ENCODE measurements around the gene TTLL9. TPM values are rescaled to one million over a fixed set of nuclear protein-coding genes. Genes with fewer than 3 reads are reported as not detected.

The TTLL9 gene
- total RNA-seq, 8 experiments from 2014 or later: 0.76 to 12.0 (median 2.5) TPM

DNA sequence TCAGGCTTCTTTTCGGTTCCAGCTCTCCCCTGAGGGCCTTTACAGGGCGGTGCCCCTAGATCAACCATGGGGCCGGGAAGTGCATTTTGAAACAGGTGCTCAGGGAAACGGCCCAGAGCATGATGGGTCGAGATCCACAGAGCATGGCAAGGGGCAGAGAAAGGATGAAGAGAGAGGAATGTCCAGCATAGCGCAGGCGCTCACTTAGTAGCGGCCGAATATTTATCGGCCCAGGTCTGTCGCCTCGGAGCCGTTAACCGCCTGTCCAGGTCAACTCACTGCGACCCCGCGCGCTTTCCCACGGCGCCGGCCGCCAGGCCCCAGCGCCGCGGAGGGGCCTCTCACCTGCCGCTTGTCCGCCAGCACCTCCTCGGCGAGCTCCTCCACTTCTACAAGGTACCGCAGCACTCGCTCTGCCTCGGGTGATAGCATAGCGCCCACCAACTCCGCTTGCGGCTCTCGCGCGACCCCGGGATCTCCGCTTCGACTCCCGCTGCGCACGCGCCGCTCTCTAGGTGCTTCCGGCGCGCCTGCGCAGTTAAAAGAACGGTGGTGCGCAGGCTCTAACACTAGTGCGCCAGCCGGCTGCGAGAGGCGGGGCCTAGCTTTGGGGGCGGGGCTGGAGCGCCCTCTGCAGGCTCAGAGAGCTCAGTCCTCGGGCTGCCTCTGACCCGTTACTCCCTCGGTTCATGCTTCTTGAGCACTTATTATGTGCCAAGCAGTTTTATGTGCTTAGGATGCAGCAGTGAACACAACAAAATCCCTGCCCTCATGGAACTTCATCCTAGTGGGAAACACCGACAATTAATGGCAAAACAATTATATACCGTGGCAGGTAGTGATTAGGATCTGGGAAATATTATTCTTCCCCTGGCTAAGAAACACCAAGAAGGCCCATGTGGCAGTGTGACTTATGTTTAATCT is 81.4 kb downstream of the TTLL9 start, which contains the start of gene PDRG1:
Gene PDRG1, minus strand, starts transcription at position 517 of the 924 bp plus-strand sequence. Its CDS starts 85 bp downstream, at position 432.
- peak within 1 kb of the TSS; percentile 60 to 95 (median 88) for H3K4me3 ChIP-seq
- peak within 1 kb of the TSS; percentile 75 to 77 for H3K27ac ChIP-seq
- 0 to 14% (median 0%) methylated on average over 1 to 14 of the region's 63 CpGs; no CpG with 5 or more reads in 3 of the 10 experiments for WGBS, 10 experiments
- peaks cover 7 to 8% of the 10 kb centered on the region in 2 donors for H3K4me1 ChIP-seq (replicated peaks in 1 of 2)
- in situ Hi-C loops (cut with MboI; ENCODE audit: low pct_unique_long_range_greater_than_20kb in 2 of 9, low sequenced_read_pairs in 9 of 9, unreplicated experiment in 9 of 9): loop anchor here in 2 of 9 experiments (10.0 to 25.0 kb wide), 3 partner anchors 89 to 111 kb away; partner anchors contain the start of genes DUSP15 (in 1 of the 2), HCK (in 1 of the 2) and TTLL9 (in 1 of the 2)
- ATAC-seq (replicated peaks in 6 of 8): peak; percentile 83 to 98 (median 96)

DNA sequence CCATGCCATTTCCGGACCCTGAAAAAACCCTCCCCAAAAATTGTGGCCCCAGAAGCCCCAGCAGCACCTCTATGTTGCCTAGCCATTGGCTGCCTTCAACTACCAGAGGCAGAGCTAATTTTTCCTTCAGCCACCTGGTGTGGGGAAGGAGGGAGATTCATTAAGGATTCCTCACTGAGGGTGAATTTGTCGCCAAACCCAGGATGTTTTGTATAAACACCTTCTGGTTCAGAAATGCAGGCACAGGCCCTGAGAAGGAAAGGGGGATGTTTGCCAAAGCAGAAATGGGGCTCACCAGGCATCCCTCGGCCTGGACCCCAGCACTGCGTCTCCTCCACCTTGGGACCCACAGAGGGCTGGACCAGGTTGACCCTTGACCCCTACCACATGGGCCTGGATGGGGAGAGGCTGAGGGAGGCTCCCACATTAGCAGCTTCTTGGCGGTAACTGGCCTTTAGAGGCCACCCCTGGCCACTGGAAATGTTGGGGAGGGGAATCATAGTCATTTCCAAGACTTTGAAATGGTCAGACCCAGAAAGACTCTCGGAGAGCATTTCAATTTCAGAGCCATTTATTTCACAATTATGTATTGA is 83.2 kb downstream of the TTLL9 start:
- in situ Hi-C loops (cut with MboI; ENCODE audit: low pct_unique_long_range_greater_than_20kb in 2 of 9, low sequenced_read_pairs in 9 of 9, unreplicated experiment in 9 of 9): loop anchor here in 2 of 9 experiments (10.0 to 25.0 kb wide), 3 partner anchors 91 to 109 kb away; partner anchors contain the start of genes DUSP15 (in 1 of the 2), HCK (in 1 of the 2) and TTLL9 (in 1 of the 2)
- 0 to 83% (median 53%) methylated on average over 1 to 4 of the region's 6 CpGs; no CpG with 5 or more reads in 2 of the 10 experiments for WGBS, 10 experiments
- Histone ChIP-seq H3K27ac (no peak overlapping the region), H3K4me3 (no peak overlapping the region), H3K4me1 (replicated peaks in 1 of 2) (peaks cover 7 to 8% of the 10 kb centered on the region in 2 donors)
- no peak for ATAC-seq (replicated peaks in 6 of 8)

DNA sequence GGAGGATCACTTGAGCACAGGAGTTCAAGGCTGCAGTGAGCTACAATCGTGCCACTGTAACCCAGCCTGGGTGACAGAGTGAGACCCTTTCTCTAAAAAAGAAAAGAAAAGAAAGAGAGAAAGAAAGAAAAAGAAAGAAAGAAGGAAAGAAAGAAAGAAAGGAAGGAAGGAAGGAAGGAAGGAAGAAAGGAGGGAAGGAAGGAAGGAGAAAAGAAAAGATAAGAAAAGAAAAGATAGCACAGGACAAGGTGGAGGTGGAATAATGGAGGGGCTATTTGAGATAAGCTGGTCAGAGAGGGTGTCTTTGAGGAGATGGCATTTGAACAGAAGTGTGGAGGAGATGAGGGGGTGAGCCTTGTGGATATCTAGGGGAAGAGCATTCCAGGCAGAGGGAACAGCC is 84.1 kb downstream of the TTLL9 start:
- Histone ChIP-seq H3K27ac (no peak overlapping the region), H3K4me1 (replicated peaks in 1 of 2) (peaks cover 7 to 8% of the 10 kb centered on the region in 2 donors), H3K4me3 (no peak overlapping the region)
- in situ Hi-C loops (cut with MboI; ENCODE audit: low pct_unique_long_range_greater_than_20kb in 2 of 9, low sequenced_read_pairs in 9 of 9, unreplicated experiment in 9 of 9): loop anchor here in 2 of 9 experiments (10.0 to 25.0 kb wide), 3 partner anchors 92 to 108 kb away; partner anchors contain the start of genes DUSP15 (in 1 of the 2), HCK (in 1 of the 2) and TTLL9 (in 1 of the 2)
- ATAC-seq (replicated peaks in 6 of 8): no peak
- whole genome bisulfite sequencing, 10 experiments: 0 to 89% (median 41%) methylated on average over 1 of the region's 1 CpG; no CpG with 5 or more reads in 2 of the 10 experiments

DNA sequence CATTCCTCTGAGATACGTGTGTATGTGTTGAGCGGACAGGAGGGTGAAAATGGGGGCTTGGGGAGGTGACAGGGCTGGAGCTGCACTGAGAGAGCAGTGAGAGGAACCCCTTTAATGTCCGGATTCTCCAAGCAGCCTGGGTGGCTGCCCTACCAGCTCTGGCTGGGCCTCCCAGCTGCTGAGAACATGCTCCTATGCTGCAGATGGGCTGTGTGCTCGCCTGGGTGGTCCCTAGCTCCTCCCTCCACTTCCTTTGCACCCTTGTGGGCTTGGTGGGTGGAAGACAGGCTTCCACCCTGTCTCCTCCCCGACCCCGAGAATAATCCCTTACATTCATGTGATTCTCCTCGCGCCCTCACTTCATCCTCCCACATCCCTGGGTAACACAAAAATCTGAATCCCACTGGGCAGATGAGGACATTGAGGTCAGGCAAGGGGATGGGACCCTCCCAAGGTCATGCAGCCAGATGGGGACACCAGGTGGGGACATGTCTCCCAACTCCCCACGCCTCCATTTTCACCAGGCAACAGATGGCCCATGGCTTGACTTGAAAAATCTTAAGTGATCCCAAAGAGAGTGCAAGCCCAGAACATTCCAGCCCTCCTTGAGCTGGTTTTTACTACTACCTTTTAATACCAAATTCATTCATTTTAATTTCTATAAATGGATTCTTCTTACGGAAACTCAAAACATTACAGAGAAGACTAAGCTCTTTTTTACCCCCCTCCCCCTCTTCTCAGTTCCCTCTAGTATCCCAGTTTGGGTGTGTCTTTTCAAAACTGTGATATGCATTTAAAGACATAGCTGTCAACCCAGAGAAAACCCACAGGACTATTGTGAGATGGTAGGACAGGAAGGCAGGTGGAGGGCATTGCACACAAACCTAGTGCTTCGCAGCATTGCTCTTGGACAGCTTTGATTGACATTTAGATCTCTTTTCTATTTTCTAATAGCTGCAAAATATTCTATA is 86.4 kb downstream of the TTLL9 start:
- H3K27ac ChIP-seq: no peak overlapping the region
- in situ Hi-C loops (cut with MboI; ENCODE audit: low pct_unique_long_range_greater_than_20kb in 2 of 9, low sequenced_read_pairs in 9 of 9, unreplicated experiment in 9 of 9): loop anchor here in 2 of 9 experiments (10.0 to 25.0 kb wide), 3 partner anchors 95 to 105 kb away; partner anchors contain the start of genes DUSP15 (in 1 of the 2), HCK (in 1 of the 2) and TTLL9 (in 1 of the 2)
- ATAC-seq (replicated peaks in 6 of 8): peak in 2 of 8 experiments; percentile 51 to 62
- 0 to 79% (median 36%) methylated on average over 1 to 8 of the region's 11 CpGs; no CpG with 5 or more reads in 1 of the 10 experiments for WGBS, 10 experiments
- H3K4me1 ChIP-seq (replicated peaks in 1 of 2): no peaks in the 10 kb centered on the region
- no peak overlapping the region for H3K4me3 ChIP-seq

GRCh38 chr20:31962761-31963160 is 92.3 kb downstream of the TTLL9 start:
- Histone ChIP-seq H3K27ac (peak overlapping the region in 1 of 2 donors; percentile 19), H3K4me3 (no peak overlapping the region), H3K4me1 (replicated peaks in 1 of 2) (peaks cover 14 to 28% of the 10 kb centered on the region in 2 donors)
- ATAC-seq (replicated peaks in 6 of 8): peak in 1 of 8 experiments; percentile 32
- 0 to 50% methylated on average over 1 of the region's 2 CpGs; no CpG with 5 or more reads in 8 of the 10 experiments for WGBS, 10 experiments
- in situ Hi-C loops (cut with MboI; ENCODE audit: low pct_unique_long_range_greater_than_20kb in 2 of 9, low sequenced_read_pairs in 9 of 9, unreplicated experiment in 9 of 9): loop anchor here in 2 of 9 experiments (25.0 kb wide), 2 partner anchors 100 kb away; partner anchors contain the start of genes DUSP15 (in 1 of the 2), HCK (in 1 of the 2) and TTLL9 (in 1 of the 2)

- no peak overlapping the region for H3K27ac ChIP-seq
- in situ Hi-C loops (cut with MboI; ENCODE audit: low pct_unique_long_range_greater_than_20kb in 2 of 9, low sequenced_read_pairs in 9 of 9, unreplicated experiment in 9 of 9): loop anchor here in 2 of 9 experiments (25.0 kb wide), 2 partner anchors 98 to 102 kb away; partner anchors contain the start of genes DUSP15 (in 1 of the 2), HCK (in 1 of the 2) and TTLL9 (in 1 of the 2)
- H3K4me3 ChIP-seq: no peak overlapping the region
- H3K4me1 ChIP-seq (replicated peaks in 1 of 2): peaks cover 14 to 28% of the 10 kb centered on the region in 2 donors
- ATAC-seq (replicated peaks in 6 of 8): no peak
- WGBS, 10 experiments: 4 to 80% (median 59%) methylated on average over 2 to 6 of the region's 6 CpGs
Observed at GRCh38 chr20:31963889-31964288, 93.5 kb downstream of the TTLL9 start.

DNA sequence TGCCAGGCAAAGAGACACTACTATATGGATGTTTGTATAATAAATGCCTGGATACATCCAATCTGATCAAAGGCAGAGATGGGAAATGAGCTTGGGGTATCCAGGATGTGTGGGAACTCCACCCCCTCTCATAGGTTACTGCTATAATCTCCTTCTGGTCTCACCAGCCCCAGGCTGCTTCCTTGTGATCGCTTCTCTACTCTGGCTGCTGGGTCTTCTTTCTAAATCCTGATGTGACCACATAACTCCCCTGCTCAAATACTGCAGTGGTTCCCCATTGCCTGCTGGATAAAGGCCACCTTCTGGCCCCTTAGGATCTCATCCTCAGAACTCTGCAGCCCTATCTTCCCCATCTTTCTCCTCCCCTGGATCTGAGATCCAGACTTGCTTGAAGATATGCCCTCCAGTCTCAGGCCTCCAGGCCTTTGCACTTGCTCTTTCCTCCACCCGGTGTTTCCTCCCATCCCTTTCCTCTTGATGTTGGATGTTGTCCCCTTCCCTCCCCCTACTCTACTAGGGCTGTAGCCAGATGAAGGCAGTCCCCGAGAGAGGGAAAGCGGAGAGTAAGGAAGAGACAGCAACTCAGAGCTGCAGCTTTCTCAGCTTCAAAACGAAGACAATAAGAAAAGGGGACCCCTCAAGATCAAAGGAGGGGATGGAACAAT is 96.7 kb downstream of the TTLL9 start:
- peak in 5 of 8 experiments; percentile 27 to 56 (median 49) for ATAC-seq (replicated peaks in 6 of 8)
- in situ Hi-C loops (cut with MboI; ENCODE audit: low pct_unique_long_range_greater_than_20kb in 2 of 9, low sequenced_read_pairs in 9 of 9, unreplicated experiment in 9 of 9): loop anchor here in 2 of 9 experiments (25.0 kb wide), 2 partner anchors 95 to 105 kb away; partner anchors contain the start of genes DUSP15 (in 1 of the 2), HCK (in 1 of the 2) and TTLL9 (in 1 of the 2)
- Histone ChIP-seq H3K27ac (peak overlapping the region; percentile 57 to 73), H3K4me1 (replicated peaks in 1 of 2) (peaks cover 14 to 40% of the 10 kb centered on the region in 2 donors), H3K4me3 (peak overlapping the region; percentile 59 to 91 (median 71))
- 0 to 46% (median 0%) methylated on average over 1 to 5 of the region's 5 CpGs; no CpG with 5 or more reads in 1 of the 10 experiments for WGBS, 10 experiments

DNA sequence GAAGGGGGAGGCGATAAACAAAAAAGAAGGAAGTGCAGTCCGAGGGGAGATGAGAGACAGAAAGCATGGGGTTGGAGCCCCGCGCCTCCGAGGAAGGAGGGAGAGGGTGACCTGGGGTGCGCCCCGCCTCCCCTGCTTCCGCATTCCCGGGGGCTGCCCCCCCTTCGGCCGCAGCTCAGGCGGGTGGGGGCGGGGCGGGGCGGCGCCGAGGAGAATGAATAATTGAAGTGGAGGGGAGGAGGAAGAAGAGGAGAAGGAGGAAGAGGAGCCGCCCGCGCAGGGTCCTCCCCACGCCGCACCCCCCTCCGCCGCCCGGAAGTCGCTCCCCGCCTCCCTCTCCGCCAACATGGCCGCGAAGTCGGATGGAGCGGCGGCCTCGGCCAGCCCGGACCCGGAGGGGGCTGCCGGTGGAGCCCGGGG is 97.4 kb downstream of the TTLL9 start, which contains the start of gene XKR7:
Gene XKR7, plus strand, starts transcription at position 322 of the 420 bp plus-strand sequence. Its CDS starts 25 bp downstream, at position 347.
- Histone ChIP-seq H3K4me1 (replicated peaks in 1 of 2) (peaks cover 7 to 33% of the 10 kb centered on the region in 2 donors), H3K4me3 (peak within 1 kb of the TSS; percentile 59 to 91 (median 71)), H3K27ac (peak within 1 kb of the TSS; percentile 57 to 73)
- no CpG with 5 or more reads among the region's 38 CpGs for WGBS, 10 experiments
- in situ Hi-C loops (cut with MboI; ENCODE audit: low pct_unique_long_range_greater_than_20kb in 2 of 9, low sequenced_read_pairs in 9 of 9, unreplicated experiment in 9 of 9): loop anchor here in 2 of 9 experiments (25.0 kb wide), 2 partner anchors 94 to 106 kb away; partner anchors contain the start of genes DUSP15 (in 1 of the 2), HCK (in 1 of the 2) and TTLL9 (in 1 of the 2)
- ATAC-seq (replicated peaks in 6 of 8): peak; percentile 22 to 83 (median 76)

DNA sequence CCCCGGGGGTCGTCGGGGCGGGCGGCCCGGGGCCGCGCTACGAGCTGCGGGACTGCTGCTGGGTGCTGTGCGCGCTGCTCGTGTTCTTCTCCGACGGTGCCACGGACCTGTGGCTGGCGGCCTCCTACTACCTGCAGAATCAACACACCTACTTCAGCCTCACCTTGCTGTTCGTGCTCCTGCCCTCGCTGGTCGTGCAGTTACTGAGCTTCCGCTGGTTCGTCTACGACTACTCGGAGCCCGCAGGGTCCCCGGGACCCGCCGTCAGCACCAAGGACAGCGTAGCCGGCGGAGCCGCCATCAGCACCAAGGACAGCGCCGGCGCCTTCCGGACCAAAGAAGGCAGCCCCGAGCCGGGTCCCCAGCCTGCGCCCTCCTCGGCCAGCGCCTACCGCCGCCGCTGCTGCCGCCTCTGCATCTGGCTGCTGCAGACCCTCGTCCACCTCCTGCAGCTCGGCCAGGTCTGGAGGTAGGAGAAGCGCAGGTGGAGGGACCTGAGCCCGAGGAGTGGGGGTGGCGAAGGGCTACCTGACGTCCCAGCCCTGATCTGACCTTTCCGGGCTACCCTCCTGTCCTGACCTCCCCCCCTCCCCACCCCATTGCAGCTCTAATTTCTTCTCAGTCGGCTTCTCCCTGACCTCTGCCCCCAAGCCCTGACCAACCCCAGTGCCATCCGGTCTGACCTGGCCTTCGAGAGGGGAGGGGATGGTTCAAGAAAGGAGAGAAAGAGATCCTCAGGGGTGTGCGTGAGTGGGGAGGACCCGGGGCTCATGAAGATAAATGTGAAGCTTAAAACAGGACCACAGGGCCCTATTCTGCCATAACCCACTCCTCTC is 98.1 kb downstream of the TTLL9 start:
- 0% methylated on average over 1 to 2 of the region's 57 CpGs; no CpG with 5 or more reads in 7 of the 10 experiments for WGBS, 10 experiments
- H3K4me1 ChIP-seq (replicated peaks in 1 of 2): peaks cover 4 to 26% of the 10 kb centered on the region in 2 donors
- peak overlapping the region; percentile 59 to 91 (median 71) for H3K4me3 ChIP-seq
- peak; percentile 64 to 98 (median 76) for ATAC-seq (replicated peaks in 6 of 8)
- in situ Hi-C loops (cut with MboI; ENCODE audit: low pct_unique_long_range_greater_than_20kb in 2 of 9, low sequenced_read_pairs in 9 of 9, unreplicated experiment in 9 of 9): loop anchor here in 2 of 9 experiments (25.0 kb wide), 2 partner anchors 94 to 106 kb away; partner anchors contain the start of genes DUSP15 (in 1 of the 2), HCK (in 1 of the 2) and TTLL9 (in 1 of the 2)
- peak overlapping the region; percentile 57 to 73 for H3K27ac ChIP-seq

DNA sequence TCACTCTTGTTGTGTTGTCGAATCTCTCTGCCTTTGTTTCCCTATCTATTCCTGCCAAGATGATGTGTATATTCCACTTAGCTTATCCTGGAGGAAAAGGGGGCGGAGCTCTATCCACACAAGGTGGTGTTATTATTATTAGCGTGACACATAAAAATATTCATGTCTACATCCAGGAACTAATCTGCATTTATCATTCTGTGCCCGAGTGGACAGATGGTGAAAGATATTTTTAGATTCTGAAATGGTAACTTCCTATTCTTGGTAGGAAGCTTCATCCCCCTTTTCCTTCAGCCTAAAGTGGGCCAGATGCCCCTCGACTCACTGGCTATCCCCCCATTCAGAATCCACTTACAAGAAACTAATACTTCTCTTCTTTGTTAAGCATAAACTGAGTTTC is 99.6 kb downstream of the TTLL9 start:
- in situ Hi-C loops (cut with MboI; ENCODE audit: low pct_unique_long_range_greater_than_20kb in 2 of 9, low sequenced_read_pairs in 9 of 9, unreplicated experiment in 9 of 9): loop anchor here in 2 of 9 experiments (25.0 kb wide), 2 partner anchors 92 to 108 kb away; partner anchors contain the start of genes DUSP15 (in 1 of the 2), HCK (in 1 of the 2) and TTLL9 (in 1 of the 2)
- 0 to 59% (median 37%) methylated on average over 1 to 5 of the region's 5 CpGs for WGBS, 10 experiments
- peak overlapping the region; percentile 59 to 91 (median 71) for H3K4me3 ChIP-seq
- peaks cover 14 to 28% of the 10 kb centered on the region in 2 donors for H3K4me1 ChIP-seq (replicated peaks in 1 of 2)
- H3K27ac ChIP-seq: no peak overlapping the region
- no peak for ATAC-seq (replicated peaks in 6 of 8)

Measured in motor neuron (in vitro differentiated cells).